ENCODE data around the gene EPDR1. TPM values are rescaled to one million over a fixed set of nuclear protein-coding genes. Genes with fewer than 3 reads are reported as not detected.

The EPDR1 gene
- total and polyA plus RNA-seq, 4 donors: 4.3 to 12.7 (median 9.6) TPM

- TF ChIP-seq CTCF (IDR thresholded peaks at IDR 0.05; ENCODE audit: low read depth, low read length, missing input control): no peak
- no peak for TF ChIP-seq HNF4G (IDR thresholded peaks at IDR 0.05)
- no peak for TF ChIP-seq ATF3 (IDR thresholded peaks at IDR 0.05)
Observed at GRCh38 chr7:37964196-37964595, 43.8 kb downstream of the EPDR1 start (continued).

GRCh38 chr7:37970211-37970610 is 49.8 kb downstream of the EPDR1 start:
- no peak overlapping the region for H3K9ac ChIP-seq (ENCODE audit: low read depth in 1 of 2, low read length in 2 of 2)
- no peaks in the 10 kb centered on the region for H3K9me3 ChIP-seq (ENCODE audit: control insufficient read depth in 4 of 4, low read length in 3 of 4)
- no peak for TF ChIP-seq FOXA1 (IDR thresholded peaks at IDR 0.05)
- no peak for TF ChIP-seq GABPA (IDR thresholded peaks at IDR 0.05 in 1 of 2, conservative IDR thresholded peaks at IDR 0.05 in 1 of 2)
- TF ChIP-seq RAD21 (IDR thresholded peaks at IDR 0.05): no peak
- no peak for TF ChIP-seq ZBTB33 (IDR thresholded peaks at IDR 0.05)
- no peak for TF ChIP-seq EGR1 (IDR thresholded peaks at IDR 0.05; ENCODE audit: low read depth in 2 of 2)
- TF ChIP-seq SP1 (IDR thresholded peaks at IDR 0.05): no peak
- no peak for TF ChIP-seq YY1 (IDR thresholded peaks at IDR 0.05)
- TF ChIP-seq TAF1 (conservative IDR thresholded peaks at IDR 0.05): no peak
- TF ChIP-seq FOXA2 (IDR thresholded peaks at IDR 0.05): no peak
- no peak for TF ChIP-seq HNF4G (IDR thresholded peaks at IDR 0.05)
- no peak for TF ChIP-seq RXRA (IDR thresholded peaks at IDR 0.05)
- TF ChIP-seq CTCF (IDR thresholded peaks at IDR 0.05; ENCODE audit: low read depth, low read length, missing input control): no peak
- no peak for TF ChIP-seq ATF3 (IDR thresholded peaks at IDR 0.05)
- no peak for TF ChIP-seq MAX (IDR thresholded peaks at IDR 0.05)
- TF ChIP-seq HNF4A (conservative IDR thresholded peaks at IDR 0.05): no peak
- no peak for TF ChIP-seq NR2F2 (IDR thresholded peaks at IDR 0.05)
- 88% methylated on average over 3 of the region's 3 CpGs for WGBS
- no peaks in the 10 kb centered on the region for H3K4me1 ChIP-seq (ENCODE audit: control insufficient read depth in 4 of 4, insufficient read depth in 4 of 4, low read length in 3 of 4)
- no peak for DNase-seq (ENCODE audit: low spot score)
- no peak overlapping the region for H3K27ac ChIP-seq (ENCODE audit: low read depth in 1 of 2, low read length in 2 of 2)
- no peak overlapping the region for H3K4me3 ChIP-seq (ENCODE audit: low read depth in 1 of 3, low read length in 3 of 3)
- H3K27me3 ChIP-seq (ENCODE audit: control insufficient read depth in 4 of 4, insufficient read depth in 4 of 4, low read length in 3 of 4): no peaks in the 10 kb centered on the region
- H3K36me3 ChIP-seq (ENCODE audit: control insufficient read depth in 4 of 4, insufficient read depth in 3 of 4, low read depth in 1 of 4, low read length in 3 of 4): no peaks in the 10 kb centered on the region
